Effector CD4-positive, alpha-beta T cell (primary cell): ENCODE measurements around the gene CNBP.
"Not testable (repeated sequence)": the region's sequence is repeated elsewhere in the genome, so short reads cannot be mapped to it uniquely, and the experiment has no call there.

Source experiments
- DNase-seq: peaks from one replicate; pipeline ENCODE4 v3.0.0-alpha.2; 2020
- total RNA-seq: gene quantifications from one replicate; lab custom pipeline; 2026; lab: John Stamatoyannopoulos, UW

Gene CNBP
- total RNA-seq = 277 reads per million, percentile 95 among the genes with 10 or more reads in this experiment

DNA sequence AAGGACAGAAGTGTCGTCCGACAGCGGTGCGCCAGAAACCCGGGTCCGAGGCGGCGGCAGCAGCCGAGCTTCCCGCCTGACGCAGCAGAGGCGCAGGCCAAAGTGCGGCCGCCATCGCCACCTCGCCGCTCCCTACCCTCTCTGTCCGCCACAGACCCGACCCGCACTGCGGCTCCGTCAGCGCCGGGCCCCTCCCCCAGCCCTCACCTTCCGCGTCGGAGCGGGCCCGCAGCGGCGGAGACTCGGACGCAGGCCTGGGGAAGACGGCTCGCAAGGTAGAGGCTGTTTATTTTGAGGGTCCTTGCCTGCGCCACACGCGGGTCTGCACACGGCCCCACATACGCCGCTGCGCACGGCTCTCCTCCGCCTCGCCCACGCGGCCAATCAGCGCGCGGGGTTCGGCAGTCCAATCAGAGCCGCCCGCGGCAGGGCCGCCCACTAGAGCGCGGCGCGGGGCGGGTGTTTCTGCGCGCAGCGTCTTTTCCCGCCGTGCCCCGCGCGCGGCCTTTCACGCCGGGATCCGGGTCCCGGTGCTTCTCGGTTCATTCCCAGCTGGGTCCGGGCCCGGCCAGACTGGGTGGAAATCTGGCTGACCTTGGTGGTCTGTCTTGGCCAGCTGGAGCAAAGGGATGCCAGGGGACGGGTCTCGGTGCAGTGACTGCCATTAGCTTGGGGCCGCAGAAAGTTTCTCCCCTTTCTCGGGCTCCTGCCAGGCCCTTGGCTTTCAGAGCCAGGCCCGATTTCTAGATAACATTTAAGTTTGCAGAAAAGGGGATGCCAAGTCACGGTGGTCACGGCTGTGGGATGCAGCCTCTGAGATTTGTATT lies at the start of gene CNBP:
CNBP (minus strand) TSS at position 328 of the 827 bp plus-strand sequence. CDS start 12,139 bp downstream, outside the sequence.
- DNase-seq = peak; percentile 88

DNA sequence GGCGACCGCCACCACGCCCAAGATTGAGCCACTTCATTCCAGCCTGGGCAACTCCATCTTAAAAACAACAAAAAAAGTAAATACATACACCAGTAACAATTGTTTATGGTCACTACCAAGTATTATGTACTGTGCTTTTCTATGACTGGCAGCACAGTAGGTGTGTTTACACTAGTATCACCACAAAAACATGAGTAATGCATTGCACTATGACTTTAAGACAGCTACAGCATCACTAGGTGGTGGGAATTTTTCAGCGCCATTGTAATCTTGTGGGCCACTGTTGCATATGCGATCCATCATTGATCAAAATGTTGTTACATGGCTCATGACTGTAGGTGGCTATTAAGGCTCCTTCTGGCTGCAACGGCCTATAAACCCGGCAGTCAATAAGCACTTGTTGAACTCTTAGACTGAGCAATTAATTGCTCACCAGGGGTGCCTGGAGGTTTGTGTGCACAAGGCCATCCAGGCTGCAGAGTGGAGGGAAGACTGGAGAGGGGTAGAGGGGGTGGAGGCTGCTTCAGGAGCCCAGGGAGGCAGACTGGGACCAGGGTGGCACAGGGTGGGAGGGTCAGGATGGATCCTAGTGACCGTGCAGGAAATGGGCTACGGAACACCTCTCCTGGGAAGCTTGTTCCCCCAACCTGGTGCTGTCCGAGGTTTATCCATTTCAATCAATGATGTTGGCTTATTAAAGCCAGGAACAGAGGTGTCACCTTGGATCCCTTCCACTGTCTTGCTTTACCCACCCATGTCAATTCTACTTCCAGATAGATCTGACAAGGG lies 47.8 kb upstream of the CNBP start:
- DNase-seq = no peak

- no peak for DNase-seq
Measured at GRCh38 chr3:129230311-129231019, 46.8 kb upstream of the CNBP start.

- DNase-seq = no peak
Measured at GRCh38 chr3:129228891-129229585, 45.3 kb upstream of the CNBP start.

GRCh38 chr3:129226374-129226773 lies 42.7 kb upstream of the CNBP start:
- no peak for DNase-seq

DNA sequence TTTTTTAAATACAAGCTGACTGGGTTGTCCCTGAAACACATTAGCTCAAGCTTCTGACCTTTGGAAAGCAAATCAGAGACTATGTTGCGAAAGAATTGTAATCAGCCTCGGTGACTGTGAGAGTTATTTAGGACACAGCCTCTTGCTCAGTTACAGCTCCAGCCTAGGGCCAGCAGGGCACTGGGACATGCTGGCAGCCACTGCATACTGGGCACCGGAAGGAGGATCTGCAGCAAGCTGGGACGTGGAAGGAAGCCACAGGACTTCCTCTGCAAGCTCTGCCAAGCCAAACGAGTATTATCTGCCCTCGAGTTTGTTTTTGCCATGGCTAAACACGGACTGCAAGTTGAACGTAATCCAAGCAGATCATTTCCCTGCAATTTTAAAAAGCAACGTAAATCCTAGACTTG lies 41.3 kb upstream of the CNBP start:
- no peak for DNase-seq

GRCh38 chr3:129224387-129224786 lies 40.7 kb upstream of the CNBP start:
- DNase-seq = not testable (repeated sequence)

GRCh38 chr3:129218742-129219141 lies 35.0 kb upstream of the CNBP start:
- DNase-seq = no peak

DNA sequence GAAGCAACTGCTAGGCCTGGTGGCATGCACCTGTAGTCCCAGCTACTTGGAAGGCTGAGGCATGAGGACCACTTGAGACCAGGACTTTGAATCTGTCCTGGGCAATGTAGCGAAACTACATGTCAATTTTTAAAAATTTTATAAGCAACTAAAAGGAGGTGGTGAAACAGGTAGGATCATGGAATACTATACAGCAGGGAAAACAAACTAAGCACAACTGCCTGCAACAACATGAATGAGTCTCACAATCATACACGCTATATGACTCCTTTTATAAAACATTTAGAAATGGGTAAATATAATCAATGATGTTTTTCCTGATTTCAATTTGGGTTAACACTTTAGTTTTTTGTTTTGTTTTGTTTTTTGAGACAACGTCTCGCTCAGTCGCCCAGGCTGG lies 29.5 kb upstream of the CNBP start:
- no peak for DNase-seq

- DNase-seq = no peak
Measured at GRCh38 chr3:129211772-129212171, 28.1 kb upstream of the CNBP start.

GRCh38 chr3:129211345-129211744 lies 27.6 kb upstream of the CNBP start:
- no peak for DNase-seq

- no peak for DNase-seq
Measured at GRCh38 chr3:129207479-129207878, 23.8 kb upstream of the CNBP start.

- no peak for DNase-seq
Measured at GRCh38 chr3:129205109-129205832, 21.6 kb upstream of the CNBP start.

DNA sequence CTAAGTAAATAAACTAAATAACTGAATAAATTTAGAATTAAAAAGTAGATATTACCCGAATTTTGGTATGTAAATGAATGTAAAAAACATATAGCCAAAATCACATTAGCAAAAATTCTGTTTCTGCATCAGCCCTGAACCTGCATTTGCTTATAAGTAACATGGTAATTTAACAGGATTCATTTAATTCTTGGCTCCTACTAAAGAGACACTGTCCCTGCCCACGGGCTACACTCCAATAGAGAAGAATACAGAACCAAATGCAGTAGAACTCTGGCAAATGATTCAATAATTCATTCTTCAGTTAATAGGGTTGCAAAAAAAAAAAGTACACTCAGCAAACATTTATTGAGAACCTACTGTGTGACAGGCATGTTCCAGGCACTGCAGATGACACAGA lies 20.8 kb upstream of the CNBP start:
- no peak for DNase-seq

DNA sequence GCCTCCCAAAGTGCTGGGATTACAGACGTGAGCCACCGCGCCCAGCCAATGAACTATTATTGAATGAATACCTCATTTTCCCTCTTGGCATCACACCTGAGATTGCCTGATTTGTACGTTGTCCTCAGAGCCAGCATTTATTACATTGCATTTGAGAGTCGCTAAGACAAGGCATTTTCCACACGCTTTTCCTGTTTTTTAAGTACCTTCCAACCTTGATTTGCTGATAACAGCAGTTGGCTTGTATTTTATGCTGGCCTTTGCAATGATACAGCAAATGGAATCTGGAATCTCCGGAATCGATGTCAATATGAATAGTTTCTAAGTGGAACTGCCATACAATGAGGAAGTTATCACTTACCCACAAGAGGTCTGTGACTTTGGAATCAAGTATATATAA lies 15.7 kb upstream of the CNBP start:
- DNase-seq = no peak

- DNase-seq = no peak
Measured at GRCh38 chr3:129197321-129197720, 13.6 kb upstream of the CNBP start.

- DNase-seq = no peak
Measured at GRCh38 chr3:129196601-129197000, 12.9 kb upstream of the CNBP start.

DNA sequence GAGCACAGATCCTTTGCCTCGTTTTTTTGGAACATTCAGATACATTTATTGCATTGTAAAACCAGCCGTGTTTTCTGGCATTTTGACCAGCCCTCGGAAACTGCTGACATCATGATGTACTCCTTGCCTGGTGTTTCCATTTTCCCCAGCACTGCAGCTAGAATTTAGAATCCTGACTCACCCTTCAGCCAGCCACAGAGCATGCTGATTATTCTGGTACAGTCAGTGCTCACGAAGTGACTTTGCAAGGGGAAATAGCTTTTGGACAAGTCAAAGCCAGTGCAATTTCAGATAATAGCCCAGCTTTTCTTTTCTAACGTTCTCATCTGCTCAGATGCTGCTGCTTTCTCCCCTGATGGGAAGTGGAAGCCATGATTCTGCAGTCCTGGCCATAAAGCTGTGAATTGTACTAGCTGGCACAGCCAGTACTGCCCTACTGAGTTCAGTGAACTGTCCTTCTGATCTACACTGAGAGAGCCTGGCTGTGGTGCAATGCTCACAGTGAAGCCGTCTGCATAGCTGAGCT lies 12.1 kb upstream of the CNBP start:
- no peak for DNase-seq

DNA sequence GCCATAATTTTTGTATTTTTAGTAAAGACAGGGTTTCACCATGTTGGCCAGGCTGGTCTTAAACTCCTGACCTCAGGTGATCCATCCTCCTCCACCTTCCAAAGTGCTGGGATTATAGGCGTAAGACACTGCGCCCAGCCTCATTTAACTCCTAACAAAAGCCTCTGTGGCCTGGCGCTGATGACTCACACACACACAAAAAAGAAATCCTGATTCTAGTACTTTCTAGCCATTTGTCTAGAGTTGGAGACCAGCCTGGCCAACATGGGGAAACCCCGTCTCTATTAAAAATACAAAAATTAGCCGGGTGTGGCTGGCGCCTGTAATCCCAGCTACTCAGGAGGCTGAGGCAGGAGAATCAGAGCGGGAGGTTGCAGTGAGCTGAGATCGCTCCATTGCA lies 6.1 kb upstream of the CNBP start:
- DNase-seq = not testable (repeated sequence)

DNA sequence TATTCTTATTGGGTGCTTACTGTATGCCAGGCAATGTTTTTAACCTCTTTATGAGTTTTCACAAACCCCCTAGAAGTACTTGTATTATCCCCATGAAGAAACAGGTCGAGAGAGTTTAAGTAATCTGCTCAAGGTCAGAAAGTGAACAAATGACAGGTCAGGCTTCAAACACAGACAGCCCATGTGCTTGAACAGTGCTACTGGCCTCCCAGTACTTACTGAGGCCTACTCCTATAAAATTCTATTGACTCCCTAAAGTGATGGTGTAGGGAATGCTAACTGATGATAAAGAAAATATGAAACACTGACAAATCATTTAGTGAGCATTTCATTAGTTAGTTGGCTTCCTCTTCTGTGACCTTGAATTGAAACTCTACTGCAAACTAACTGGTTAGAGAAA lies 4.2 kb upstream of the CNBP start:
- DNase-seq = no peak

- no peak for DNase-seq
Measured at GRCh38 chr3:129185783-129186182, 2.1 kb upstream of the CNBP start.
